ENCODE results near the gene ARHGAP10.

- TF ChIP-seq CTCF (IDR thresholded peaks at IDR 0.05 in 2 of 3, conservative IDR thresholded peaks at IDR 0.05 in 1 of 3; ENCODE audit: control insufficient read depth in 2 of 3, extremely low read depth in 1 of 3, insufficient read depth in 1 of 3, low read depth in 3 of 3, low read length in 3 of 3) (no peak), ZZZ3 (IDR thresholded peaks at IDR 0.05; ENCODE audit: control insufficient read depth, insufficient read length, low read depth) (no peak), DPF2 (IDR thresholded peaks at IDR 0.05) (no peak), NFIC (IDR thresholded peaks at IDR 0.05; ENCODE audit: low read depth, low read length) (no peak)
Observed at GRCh38 chr4:147879676-147880075, 147.8 kb downstream of the ARHGAP10 start.

Data from GM12878 (cell line).